HG03103 (cell line): Measurements from ENCODE around the gene PCBP2.
"Not testable (repeated sequence)": the region's sequence is repeated elsewhere in the genome, so short reads cannot be mapped to it uniquely, and the experiment has no call there.

Experiments used
- ATAC-seq: cut with Tn5 transposase; IDR thresholded peaks from one replicate; pipeline ENCODE4 v1.9.1; 2021; ENCODE audit warnings: low read depth; ENCODE audit not compliant: unreplicated experiment

PCBP2 gene

GRCh38 chr12:53451661-53452158 lies at the start of gene PCBP2:
Gene PCBP2 (plus strand): TSS chr12:53452102. CDS start chr12:53454801, 2,699 bp downstream.
- peak; percentile 93 for ATAC-seq

- not testable (repeated sequence) for ATAC-seq
Observed at GRCh38 chr12:53402351-53402750, 49.6 kb upstream of the PCBP2 start.

GRCh38 chr12:53402871-53403270 lies 49.0 kb upstream of the PCBP2 start:
- ATAC-seq, result no peak

- no peak for ATAC-seq
Observed at GRCh38 chr12:53410951-53411350, 41.0 kb upstream of the PCBP2 start.

GRCh38 chr12:53413485-53414204 lies 38.3 kb upstream of the PCBP2 start:
- no peak for ATAC-seq

DNA sequence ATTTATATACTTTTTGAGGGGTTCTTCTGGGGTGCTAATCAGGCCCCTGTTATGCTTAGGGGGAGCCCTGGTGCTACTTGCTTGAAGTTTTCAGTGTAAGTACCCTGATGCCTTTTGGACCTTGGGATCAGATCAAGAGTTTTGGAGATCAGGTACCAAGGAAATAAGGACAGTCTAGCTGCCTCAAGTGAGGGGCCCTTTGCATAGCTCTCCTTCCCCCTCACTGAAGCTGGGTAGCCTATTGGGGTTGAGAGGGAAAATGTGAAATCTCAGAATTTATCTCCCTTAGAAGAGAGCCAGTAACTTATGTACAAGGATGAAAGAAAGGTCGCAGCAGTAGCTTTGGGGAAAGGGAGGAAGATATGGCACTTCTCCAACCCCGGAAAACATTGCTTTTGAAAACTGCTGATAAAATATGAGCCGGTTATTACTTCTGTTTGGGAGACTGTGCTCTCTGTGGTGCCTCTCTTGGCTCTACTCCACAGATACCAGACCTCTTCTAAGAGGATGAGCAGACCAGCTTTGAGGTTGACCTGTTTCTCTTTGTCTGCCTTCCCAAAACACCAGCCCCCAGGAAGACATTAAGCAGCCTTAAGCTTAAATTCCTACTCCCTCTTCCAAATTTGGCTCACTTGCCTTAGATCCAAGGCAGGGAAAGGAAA lies 37.0 kb upstream of the PCBP2 start:
- ATAC-seq, result no peak

DNA sequence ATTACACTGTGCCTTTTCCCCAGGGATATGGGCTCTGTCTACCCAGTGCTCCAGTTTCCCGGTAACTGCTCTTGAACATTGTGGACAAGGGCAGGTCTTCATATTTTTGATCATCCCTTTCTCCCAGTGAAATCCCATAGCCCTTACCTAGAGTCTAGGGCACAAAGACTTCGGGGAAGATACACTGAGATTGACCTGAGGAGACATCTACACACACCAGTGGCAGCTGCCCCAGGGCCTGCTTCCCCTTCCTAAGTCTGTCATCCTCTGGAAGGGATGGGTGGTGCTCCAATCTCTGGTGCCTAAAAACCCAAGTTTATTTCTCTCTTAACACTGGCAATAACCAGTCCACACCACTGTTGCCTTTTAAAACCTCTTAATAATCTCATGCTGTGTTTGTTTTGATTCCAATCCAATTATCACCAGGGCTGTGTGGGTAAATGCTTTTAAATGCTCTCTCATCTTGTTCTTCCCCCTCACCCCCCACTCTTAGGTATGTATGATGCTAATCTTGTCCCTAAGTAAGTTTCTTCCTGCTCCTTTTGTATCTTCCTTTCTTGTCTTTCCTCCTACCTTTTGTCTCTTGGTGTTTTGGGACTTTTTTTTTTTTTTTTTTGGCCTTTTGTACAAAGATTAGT lies 36.0 kb upstream of the PCBP2 start:
- not testable (repeated sequence) for ATAC-seq

DNA sequence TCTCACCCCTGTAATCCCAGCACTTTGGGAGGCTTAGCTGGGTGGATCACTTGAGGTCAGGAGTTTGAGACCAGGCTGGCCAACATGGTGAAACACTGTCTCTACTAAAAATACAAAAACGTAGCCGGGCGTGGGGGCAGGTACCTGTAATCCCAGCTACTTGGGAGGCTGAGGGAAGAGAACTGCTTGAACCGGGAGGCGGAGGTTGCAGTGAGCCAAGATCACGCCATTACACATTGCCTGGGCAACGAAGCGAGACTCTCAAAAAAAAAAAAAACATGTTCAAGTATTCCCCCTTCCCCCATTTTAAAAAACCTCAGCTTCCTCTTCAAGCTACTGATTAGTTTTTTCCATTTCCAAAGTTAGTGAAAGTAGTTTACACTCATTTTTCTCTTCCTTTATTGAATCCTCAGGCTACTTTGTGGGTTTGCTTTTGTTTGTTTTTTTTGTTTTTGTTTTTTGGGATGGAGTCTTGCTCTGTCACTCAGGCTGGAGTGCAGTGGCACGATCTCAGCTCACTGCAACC lies 34.5 kb upstream of the PCBP2 start:
- ATAC-seq, result not testable (repeated sequence)

DNA sequence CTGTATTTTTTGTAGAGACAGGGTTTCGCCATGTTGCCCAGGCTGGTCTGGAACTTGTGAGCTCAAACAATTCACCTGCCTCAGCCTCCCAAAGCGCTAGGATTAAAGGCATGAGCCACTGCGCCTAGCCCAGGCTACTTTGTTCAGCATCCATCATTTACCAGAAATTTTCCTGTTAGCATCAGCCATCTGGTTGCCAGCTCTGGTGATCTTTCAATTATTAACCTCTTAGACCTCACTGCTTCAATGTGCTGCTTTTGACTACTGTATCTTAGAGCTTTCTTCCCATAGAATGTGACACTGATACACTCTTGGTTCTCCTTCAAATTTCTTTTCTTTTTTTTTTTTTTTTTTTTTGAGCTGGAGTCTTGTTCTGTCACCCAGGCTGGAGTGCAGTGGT lies 33.7 kb upstream of the PCBP2 start:
- no peak for ATAC-seq

DNA sequence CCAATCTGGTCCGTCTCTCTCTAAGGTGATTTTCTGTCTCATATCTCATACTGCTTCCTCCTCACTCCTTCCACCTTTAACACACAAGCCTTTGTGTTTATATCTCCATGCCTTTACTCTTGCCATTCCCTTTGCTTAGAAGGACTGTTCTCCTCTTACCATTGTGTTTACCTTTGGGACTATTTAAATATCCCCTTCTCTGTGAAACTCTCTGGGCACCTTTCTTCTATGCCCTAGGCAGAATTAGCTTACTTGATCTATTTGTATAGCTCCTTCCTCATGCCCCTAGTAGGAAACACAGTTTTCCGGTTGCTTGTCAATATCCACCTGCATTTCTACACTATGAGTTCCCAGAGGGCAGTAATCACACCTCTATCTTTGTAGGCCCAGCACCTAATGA lies 32.1 kb upstream of the PCBP2 start:
- no peak for ATAC-seq

- not testable (repeated sequence) for ATAC-seq
Observed at GRCh38 chr12:53422247-53422646, 29.7 kb upstream of the PCBP2 start.

DNA sequence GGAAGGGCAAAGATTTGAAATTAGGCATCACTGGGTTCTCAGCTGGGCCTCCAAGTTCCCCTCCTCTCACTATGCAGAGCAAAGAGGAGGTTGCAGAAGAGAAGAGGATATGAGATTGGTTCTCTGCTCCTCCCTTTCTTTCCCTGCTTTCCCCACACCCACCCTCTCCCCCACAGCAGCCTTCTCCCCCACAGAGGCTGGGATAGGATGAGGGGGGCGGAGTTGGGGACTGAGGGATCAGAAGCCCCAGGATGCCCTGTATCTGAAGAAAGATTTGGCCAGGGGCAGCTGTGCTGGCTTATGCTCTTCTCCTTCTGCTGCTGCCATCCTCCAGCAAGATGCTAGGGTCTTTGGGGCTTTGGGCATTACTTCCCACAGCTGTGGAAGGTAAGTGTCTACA lies 28.3 kb upstream of the PCBP2 start, which contains the start of gene AMHR2:
Gene AMHR2, plus strand, starts transcription at position 259 of the 400 bp plus-strand sequence. Its CDS starts 80 bp downstream, at position 339.
- no peak for ATAC-seq

DNA sequence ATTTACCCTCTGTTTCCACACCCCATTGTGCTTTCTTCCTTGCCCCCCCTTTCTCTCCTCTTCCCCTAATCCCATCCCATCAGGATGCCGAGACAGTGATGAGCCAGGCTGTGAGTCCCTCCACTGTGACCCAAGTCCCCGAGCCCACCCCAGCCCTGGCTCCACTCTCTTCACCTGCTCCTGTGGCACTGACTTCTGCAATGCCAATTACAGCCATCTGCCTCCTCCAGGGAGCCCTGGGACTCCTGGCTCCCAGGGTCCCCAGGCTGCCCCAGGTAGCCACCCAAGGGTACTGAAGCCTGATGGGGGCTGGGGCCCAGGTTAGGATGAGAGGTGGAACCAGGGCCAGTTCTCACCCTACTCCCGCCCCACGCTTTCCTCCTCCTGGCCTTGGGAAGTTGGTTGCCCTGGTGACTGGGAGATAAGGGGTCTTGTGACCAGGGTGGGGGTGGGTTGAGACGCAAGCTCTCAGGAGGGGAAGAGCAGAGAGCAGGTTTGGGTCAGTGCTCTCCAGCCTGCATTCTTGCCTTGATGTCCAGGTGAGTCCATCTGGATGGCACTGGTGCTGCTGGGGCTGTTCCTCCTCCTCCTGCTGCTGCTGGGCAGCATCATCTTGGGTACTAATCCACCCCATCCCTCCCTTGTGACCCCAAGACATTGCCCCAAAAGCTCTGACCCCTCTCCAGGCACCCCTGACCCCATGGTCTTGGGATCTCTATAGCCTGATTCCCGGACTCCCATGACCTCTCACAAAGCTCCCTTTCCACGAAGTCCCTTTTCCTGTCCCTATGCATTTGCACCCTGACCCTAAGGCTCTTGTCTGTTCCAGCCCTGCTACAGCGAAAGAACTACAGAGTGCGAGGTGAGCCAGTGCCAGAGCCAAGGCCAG lies 27.0 kb upstream of the PCBP2 start:
- no peak for ATAC-seq

DNA sequence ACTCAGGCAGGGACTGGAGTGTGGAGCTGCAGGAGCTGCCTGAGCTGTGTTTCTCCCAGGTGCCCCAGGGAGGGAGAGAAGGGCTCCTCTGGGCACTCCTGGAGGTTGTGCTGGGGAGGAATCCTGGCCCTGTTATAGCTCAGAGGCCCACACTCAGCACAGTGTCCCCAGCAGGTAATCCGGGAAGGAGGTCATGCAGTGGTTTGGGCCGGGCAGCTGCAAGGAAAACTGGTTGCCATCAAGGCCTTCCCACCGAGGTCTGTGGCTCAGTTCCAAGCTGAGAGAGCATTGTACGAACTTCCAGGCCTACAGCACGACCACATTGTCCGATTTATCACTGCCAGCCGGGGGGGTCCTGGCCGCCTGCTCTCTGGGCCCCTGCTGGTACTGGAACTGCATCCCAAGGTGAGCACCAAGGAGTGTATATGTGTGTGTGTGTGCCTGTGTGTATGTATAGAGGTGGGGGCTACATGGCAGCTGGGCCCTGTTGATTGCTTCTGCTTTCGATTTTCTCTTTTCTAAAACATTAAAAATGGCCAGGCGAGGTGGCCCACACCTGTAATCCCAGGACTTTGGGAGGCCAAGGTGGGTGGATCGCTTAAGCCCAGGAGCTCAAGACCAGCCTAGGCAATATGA lies 26.3 kb upstream of the PCBP2 start:
- ATAC-seq, result no peak

DNA sequence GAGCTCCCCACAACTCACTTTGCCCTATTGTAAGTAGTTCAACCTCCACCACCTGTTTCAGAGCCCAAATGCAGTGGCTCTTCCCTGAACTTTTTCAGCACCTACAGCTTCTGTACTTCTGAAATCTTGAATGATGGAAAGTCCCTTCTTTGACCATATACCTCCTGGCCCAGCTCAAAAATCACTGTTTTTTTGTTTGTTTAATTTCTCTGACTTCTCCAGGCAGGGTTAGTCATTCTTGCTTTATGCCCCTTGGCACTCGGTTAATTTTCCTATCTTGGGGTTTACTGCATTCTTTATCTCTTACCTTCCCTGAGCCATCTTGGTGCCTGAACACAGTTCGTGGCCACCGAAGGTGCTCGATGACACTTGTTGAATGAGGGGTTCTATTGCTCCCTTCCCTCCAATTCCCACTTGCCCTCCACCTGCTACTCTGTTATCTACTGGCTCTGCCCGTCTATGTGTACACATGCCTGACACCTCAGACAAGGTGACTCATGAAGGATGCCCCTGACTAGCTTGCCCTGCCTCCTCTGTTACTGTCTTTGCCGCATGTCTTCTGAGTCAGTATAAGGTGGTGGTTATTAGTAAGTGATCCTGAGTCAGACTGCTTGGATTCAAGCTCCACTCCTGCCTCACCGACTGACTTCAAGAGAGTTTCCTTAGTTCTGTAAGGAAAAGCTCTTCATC lies 23.9 kb upstream of the PCBP2 start:
- no peak for ATAC-seq

GRCh38 chr12:53428741-53429140 lies 23.2 kb upstream of the PCBP2 start:
- no peak for ATAC-seq

- no peak for ATAC-seq
Observed at GRCh38 chr12:53430116-53430515, 21.8 kb upstream of the PCBP2 start.

DNA sequence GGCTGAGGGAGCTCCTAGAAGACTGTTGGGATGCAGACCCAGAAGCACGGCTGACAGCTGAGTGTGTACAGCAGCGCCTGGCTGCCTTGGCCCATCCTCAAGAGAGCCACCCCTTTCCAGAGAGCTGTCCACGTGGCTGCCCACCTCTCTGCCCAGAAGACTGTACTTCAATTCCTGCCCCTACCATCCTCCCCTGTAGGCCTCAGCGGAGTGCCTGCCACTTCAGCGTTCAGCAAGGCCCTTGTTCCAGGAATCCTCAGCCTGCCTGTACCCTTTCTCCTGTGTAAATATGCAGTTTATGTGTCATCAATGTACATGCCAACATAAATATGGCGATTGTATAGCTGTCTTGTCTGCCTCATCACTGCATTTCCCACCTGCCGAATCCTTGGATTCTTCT lies 20.7 kb upstream of the PCBP2 start:
- no peak for ATAC-seq

- ATAC-seq, result not testable (repeated sequence)
Observed at GRCh38 chr12:53435326-53435725, 16.6 kb upstream of the PCBP2 start.
